Measurements from ENCODE around the gene PIK3CA. TPM values are rescaled to one million over a fixed set of nuclear protein-coding genes. Genes with fewer than 3 reads are reported as not detected.

PIK3CA gene
- total and polyA plus RNA-seq, 10 of the 15 experiments (the other 5 are each of a cell fraction or from before 2014, with no cell fraction given), result 3.0 to 18.6 (median 9.0) TPM

- DNase-seq (ENCODE audit: low read depth, low spot score), result no peak
- Histone ChIP-seq H3K4me1 (ENCODE audit: control insufficient read depth, insufficient read depth, low read length) (no peaks in the 10 kb centered on the region), H3K27me3 (replicated peaks in 1 of 2; ENCODE audit: control insufficient read depth in 2 of 2, insufficient read depth in 2 of 2, low read length in 1 of 2) (no peaks in the 10 kb centered on the region), H3K4me2 (ENCODE audit: control insufficient read depth, insufficient read depth) (no peak overlapping the region), H3K9ac (ENCODE audit: control insufficient read depth, insufficient read depth, low read length) (no peak overlapping the region), H3K27ac (ENCODE audit: control insufficient read depth, insufficient read depth) (no peak overlapping the region), H3K79me2 (ENCODE audit: control insufficient read depth, insufficient read depth, low read length) (no peaks in the 10 kb centered on the region), H3K9me3 (replicated peaks; ENCODE audit: control insufficient read depth, insufficient read depth, low read length) (no peaks in the 10 kb centered on the region), H3K36me3 (ENCODE audit: control insufficient read depth in 2 of 2, insufficient read depth in 2 of 2, low read length in 1 of 2) (no peaks in the 10 kb centered on the region), H2AFZ (ENCODE audit: control insufficient read depth, low read depth, low read length) (no peak overlapping the region), H4K20me1 (ENCODE audit: control insufficient read depth, insufficient read depth) (no peaks in the 10 kb centered on the region), H3K4me3 (no peak overlapping the region)
- WGBS (ENCODE audit: insufficient coverage, insufficient replicate concordance, low lambda C conversion rate, missing lambda C conversion rate), result 79% methylated on average over 1 of the region's 1 CpG
- ChIA-PET POLR2A (no interaction called here), SMC1A (ENCODE audit: uncharacterized antibody, unreplicated experiment) (interaction anchor here (0.7 to 2.0 kb wide), 6 partner anchors 12 to 309 kb away, joined by 3 to 5 read pairs (median 4); no protein-coding TSS in a partner anchor), RAD21 (ENCODE audit: unreplicated experiment) (interaction anchor here (0.8 kb wide), 1 partner anchor 12 kb away, joined by 3 read pairs; no protein-coding TSS in a partner anchor), CTCF (interaction anchor here (1.1 to 1.6 kb wide), 3 partner anchors 8 to 181 kb away, joined by 3 to 5 read pairs (median 3); no protein-coding TSS in a partner anchor)
- in situ Hi-C loops (cut with MboI), result no loop called here
- ATAC-seq, result no peak
- FAIRE-seq, result no peak
- intact Hi-C loops (cut with micrococcal nuclease; ENCODE audit: unreplicated experiment), result no loop called here
- no TSS peak for BruUV-seq (replicated peaks)
- TF ChIP-seq NRF1 (conservative IDR thresholded peaks at IDR 0.05; ENCODE audit: low read depth, low read length) (no peak), NR2C2 (IDR thresholded peaks at IDR 0.05; ENCODE audit: borderline replicate concordance, control insufficient read depth, insufficient read length, low read depth) (no peak), MTA3 (IDR thresholded peaks at IDR 0.05; ENCODE audit: borderline replicate concordance, low read length) (no peak), IKZF1 (conservative IDR thresholded peaks at IDR 0.05) (no peak), HDGF (IDR thresholded peaks at IDR 0.05) (no peak), MEF2A (IDR thresholded peaks at IDR 0.05; ENCODE audit: insufficient read depth, low read depth, low read length) (no peak), ZNF384 (IDR thresholded peaks at IDR 0.05; ENCODE audit: borderline replicate concordance, low read depth, low read length) (no peak), IRF3 (IDR thresholded peaks at IDR 0.05) (no peak), SMC3 (IDR thresholded peaks at IDR 0.05; ENCODE audit: borderline replicate concordance, low read length) (no peak), CBX5 (IDR thresholded peaks at IDR 0.05; ENCODE audit: low read depth) (no peak), PAX8 (IDR thresholded peaks at IDR 0.05) (no peak), SIN3A (IDR thresholded peaks at IDR 0.05; ENCODE audit: low read depth, low read length) (no peak), POLR2AphosphoS5 (IDR thresholded peaks at IDR 0.05; ENCODE audit: low read length) (no peak), WRNIP1 (IDR thresholded peaks at IDR 0.05; ENCODE audit: borderline replicate concordance, low read depth, low read length) (no peak), YBX1 (IDR thresholded peaks at IDR 0.05) (no peak), RELA (IDR thresholded peaks at IDR 0.05; ENCODE audit: borderline replicate concordance, partially characterized antibody) (no peak), ZBED1 (IDR thresholded peaks at IDR 0.05; ENCODE audit: borderline replicate concordance) (no peak)
- TF ChIP-seq, protein P1, sequence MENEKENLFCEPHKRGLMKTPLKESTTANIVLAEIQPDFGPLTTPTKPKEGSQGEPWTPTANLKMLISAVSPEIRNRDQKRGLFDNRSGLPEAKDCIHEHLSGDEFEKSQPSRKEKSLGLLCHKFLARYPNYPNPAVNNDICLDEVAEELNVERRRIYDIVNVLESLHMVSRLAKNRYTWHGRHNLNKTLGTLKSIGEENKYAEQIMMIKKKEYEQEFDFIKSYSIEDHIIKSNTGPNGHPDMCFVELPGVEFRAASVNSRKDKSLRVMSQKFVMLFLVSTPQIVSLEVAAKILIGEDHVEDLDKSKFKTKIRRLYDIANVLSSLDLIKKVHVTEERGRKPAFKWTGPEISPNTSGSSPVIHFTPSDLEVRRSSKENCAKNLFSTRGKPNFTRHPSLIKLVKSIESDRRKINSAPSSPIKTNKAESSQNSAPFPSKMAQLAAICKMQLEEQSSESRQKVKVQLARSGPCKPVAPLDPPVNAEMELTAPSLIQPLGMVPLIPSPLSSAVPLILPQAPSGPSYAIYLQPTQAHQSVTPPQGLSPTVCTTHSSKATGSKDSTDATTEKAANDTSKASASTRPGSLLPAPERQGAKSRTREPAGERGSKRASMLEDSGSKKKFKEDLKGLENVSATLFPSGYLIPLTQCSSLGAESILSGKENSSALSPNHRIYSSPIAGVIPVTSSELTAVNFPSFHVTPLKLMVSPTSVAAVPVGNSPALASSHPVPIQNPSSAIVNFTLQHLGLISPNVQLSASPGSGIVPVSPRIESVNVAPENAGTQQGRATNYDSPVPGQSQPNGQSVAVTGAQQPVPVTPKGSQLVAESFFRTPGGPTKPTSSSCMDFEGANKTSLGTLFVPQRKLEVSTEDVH (IDR thresholded peaks at IDR 0.05; ENCODE audit: low read depth, partially characterized antibody), result no peak
- TF ChIP-seq, protein P2, sequence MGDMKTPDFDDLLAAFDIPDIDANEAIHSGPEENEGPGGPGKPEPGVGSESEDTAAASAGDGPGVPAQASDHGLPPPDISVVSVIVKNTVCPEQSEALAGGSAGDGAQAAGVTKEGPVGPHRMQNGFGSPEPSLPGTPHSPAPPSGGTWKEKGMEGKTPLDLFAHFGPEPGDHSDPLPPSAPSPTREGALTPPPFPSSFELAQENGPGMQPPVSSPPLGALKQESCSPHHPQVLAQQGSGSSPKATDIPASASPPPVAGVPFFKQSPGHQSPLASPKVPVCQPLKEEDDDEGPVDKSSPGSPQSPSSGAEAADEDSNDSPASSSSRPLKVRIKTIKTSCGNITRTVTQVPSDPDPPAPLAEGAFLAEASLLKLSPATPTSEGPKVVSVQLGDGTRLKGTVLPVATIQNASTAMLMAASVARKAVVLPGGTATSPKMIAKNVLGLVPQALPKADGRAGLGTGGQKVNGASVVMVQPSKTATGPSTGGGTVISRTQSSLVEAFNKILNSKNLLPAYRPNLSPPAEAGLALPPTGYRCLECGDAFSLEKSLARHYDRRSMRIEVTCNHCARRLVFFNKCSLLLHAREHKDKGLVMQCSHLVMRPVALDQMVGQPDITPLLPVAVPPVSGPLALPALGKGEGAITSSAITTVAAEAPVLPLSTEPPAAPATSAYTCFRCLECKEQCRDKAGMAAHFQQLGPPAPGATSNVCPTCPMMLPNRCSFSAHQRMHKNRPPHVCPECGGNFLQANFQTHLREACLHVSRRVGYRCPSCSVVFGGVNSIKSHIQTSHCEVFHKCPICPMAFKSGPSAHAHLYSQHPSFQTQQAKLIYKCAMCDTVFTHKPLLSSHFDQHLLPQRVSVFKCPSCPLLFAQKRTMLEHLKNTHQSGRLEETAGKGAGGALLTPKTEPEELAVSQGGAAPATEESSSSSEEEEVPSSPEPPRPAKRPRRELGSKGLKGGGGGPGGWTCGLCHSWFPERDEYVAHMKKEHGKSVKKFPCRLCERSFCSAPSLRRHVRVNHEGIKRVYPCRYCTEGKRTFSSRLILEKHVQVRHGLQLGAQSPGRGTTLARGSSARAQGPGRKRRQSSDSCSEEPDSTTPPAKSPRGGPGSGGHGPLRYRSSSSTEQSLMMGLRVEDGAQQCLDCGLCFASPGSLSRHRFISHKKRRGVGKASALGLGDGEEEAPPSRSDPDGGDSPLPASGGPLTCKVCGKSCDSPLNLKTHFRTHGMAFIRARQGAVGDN (IDR thresholded peaks at IDR 0.05), result no peak
Measured at GRCh38 chr3:179279837-179280236, 131.7 kb downstream of the PIK3CA start.

Data from GM12878 (cell line).